Activated naive CD8-positive, alpha-beta T cell treated with anti-CD3 and anti-CD28 coated beads, Interleukin-2, amount 10 ng/mL, durations not matched to agents 7 days and 5 days (primary cell): ENCODE data around the gene SLC35F4. TPM values are rescaled to one million over a fixed set of nuclear protein-coding genes. Genes with fewer than 3 reads are reported as not detected.

Experiments
- ATAC-seq: fragments of 150-1000 bp; cut with Tn5 transposase; one replicate; pipeline ENCODE4 v1.10.0; 2021; ENCODE audit warnings: low read depth, moderate library complexity
- POLR2A ChIA-PET: fragments of 350-600 bp; sonication (Branson Sonifier 250); formaldehyde crosslinking; loops from one replicate; lab custom pipeline; 2021; ENCODE audit warnings: antibody characterized with exemption; lab: Charles Lee
- DNase-seq: peaks from one replicate; pipeline ENCODE4 v3.0.0; 2021
- H3K27ac Mint-ChIP-seq: one replicate; pipeline ENCODE4 v1.8.0; 2022; ENCODE audit warnings: mild to moderate bottlenecking, mixed read lengths
- H3K27me3 Mint-ChIP-seq: one replicate; pipeline ENCODE4 v1.8.0; 2022; ENCODE audit warnings: mild to moderate bottlenecking, moderate library complexity, mixed read lengths
- H3K36me3 Mint-ChIP-seq: one replicate; pipeline ENCODE4 v1.8.0; 2021; ENCODE audit warnings: mild to moderate bottlenecking, mixed read lengths
- H3K4me1 Mint-ChIP-seq: one replicate; pipeline ENCODE4 v1.8.0; 2021; ENCODE audit warnings: mixed read lengths
- H3K4me3 Mint-ChIP-seq: one replicate; pipeline ENCODE4 v1.8.0; 2022; ENCODE audit warnings: mild to moderate bottlenecking, moderate library complexity, mixed read lengths
- H3K9me3 Mint-ChIP-seq: one replicate; pipeline ENCODE4 v1.8.0; 2021; ENCODE audit warnings: mixed read lengths
- total RNA-seq, 2 experiments: library from RNA; stranded (reverse); gene quantifications; one replicate each; pipeline ENCODE4 v1.2.3, GENCODE V29; 2021

Gene SLC35F4
- not detected for total RNA-seq

DNA sequence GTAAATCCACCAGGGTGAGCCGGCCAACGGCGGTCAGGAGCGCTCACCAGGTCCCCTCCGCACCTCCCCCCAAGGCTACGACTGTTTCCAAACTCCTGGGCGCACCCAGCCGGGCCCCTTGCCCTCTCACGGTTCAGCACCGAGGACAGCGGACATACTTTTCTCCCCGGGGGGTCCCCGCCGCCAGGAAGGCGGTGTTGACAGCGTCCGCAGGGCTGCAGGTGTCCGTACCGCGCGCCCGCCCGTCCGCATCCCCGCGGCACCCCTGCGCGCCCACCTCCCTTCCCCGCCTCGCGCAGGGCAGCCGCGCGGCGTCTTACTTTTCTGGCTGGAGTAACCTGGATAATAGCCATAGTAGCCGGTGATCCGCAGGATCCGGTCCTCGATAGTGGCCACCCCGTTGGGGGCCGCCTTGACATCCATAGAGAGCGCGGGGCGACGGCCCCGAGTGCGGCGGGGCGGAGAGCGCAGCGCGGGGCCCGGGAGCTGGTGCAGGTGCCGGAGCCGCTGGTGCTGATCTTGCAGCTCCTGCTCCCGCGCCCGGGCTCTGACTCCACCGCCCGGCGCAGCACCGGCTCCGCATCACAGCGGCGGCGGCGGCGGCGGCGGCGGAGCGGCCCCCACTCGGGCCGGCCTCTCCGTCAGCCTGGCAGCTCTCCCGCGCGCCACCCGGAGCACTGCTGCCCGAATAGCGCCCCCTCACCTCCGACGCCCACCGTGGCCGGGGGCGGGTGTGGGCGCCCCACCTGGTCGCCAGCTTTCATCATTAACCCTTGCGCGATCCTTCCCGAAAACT, at the start of gene SLC35F4:
TSS of gene SLC35F4 (minus strand) at position 690 of the 796 bp plus-strand sequence.
- ATAC-seq: no peak
- peak; percentile 32 for DNase-seq
- H3K27ac Mint-ChIP-seq: no peak within 1 kb of the TSS
- H3K27me3 Mint-ChIP-seq: peaks cover 40% of the 10 kb centered on the region
- no peak within 1 kb of the TSS for H3K4me3 Mint-ChIP-seq
- POLR2A ChIA-PET: interaction anchor here (0.5 kb wide), 1 partner anchor 11 kb away, joined by 3 read pairs; no protein-coding TSS in a partner anchor
- no peaks in the 10 kb centered on the region for H3K36me3 Mint-ChIP-seq
- H3K9me3 Mint-ChIP-seq: no peaks in the 10 kb centered on the region
- no peaks in the 10 kb centered on the region for H3K4me1 Mint-ChIP-seq

GRCh38 chr14:57909626-57910025, 43.7 kb upstream of the SLC35F4 start:
- Mint-ChIP-seq H3K27me3 (peaks cover 2% of the 10 kb centered on the region), H3K4me3 (no peak overlapping the region), H3K4me1 (no peaks in the 10 kb centered on the region), H3K27ac (no peak overlapping the region), H3K9me3 (no peaks in the 10 kb centered on the region), H3K36me3 (no peaks in the 10 kb centered on the region)
- no peak for ATAC-seq
- POLR2A ChIA-PET: no interaction called here
- DNase-seq: no peak

GRCh38 chr14:57903954-57904353, 38.1 kb upstream of the SLC35F4 start:
- H3K9me3 Mint-ChIP-seq: no peaks in the 10 kb centered on the region
- DNase-seq (no peak), ATAC-seq (no peak)
- H3K27ac Mint-ChIP-seq: no peak overlapping the region
- no peaks in the 10 kb centered on the region for H3K27me3 Mint-ChIP-seq
- POLR2A ChIA-PET: no interaction called here
- H3K4me3 Mint-ChIP-seq: no peak overlapping the region
- H3K4me1 Mint-ChIP-seq: no peaks in the 10 kb centered on the region
- no peaks in the 10 kb centered on the region for H3K36me3 Mint-ChIP-seq

- no peak overlapping the region for H3K27ac Mint-ChIP-seq
- peaks cover 8% of the 10 kb centered on the region for H3K27me3 Mint-ChIP-seq
- ATAC-seq (no peak), DNase-seq (no peak)
- no peaks in the 10 kb centered on the region for H3K4me1 Mint-ChIP-seq
- no peak overlapping the region for H3K4me3 Mint-ChIP-seq
- H3K36me3 Mint-ChIP-seq: no peaks in the 10 kb centered on the region
- H3K9me3 Mint-ChIP-seq: no peaks in the 10 kb centered on the region
- POLR2A ChIA-PET: no interaction called here
Measured at GRCh38 chr14:57898837-57899572, 33.1 kb upstream of the SLC35F4 start.

DNA sequence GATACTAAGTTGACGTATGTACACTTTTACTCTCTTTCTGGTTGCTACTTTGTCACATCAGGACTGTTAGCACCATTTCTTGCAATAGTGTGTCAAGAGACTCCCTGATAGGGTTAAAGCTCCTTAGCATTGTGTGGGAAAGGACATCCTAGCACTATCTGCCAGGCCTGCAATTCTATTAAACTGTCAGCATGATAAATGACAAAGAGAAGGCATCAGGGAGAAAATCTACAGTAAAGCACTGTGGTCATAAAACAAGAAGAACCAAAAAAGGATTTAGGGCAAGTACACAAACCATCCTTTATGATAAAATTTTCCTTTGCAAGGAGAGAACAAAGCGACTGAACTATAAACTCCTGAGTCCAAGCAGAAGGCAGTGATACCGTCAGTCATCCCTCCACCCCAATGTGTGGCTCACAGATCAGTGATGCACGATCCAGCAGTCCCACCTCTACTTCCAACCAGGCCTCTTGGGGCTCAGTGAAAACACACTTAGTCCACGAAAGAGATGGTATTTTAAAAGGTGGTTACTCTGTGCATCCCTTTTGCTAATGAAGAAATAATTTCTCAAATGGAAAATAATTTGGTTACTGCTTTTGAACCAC, 31.4 kb upstream of the SLC35F4 start:
- Mint-ChIP-seq H3K9me3 (no peaks in the 10 kb centered on the region), H3K4me3 (no peak overlapping the region), H3K27me3 (peaks cover 8% of the 10 kb centered on the region), H3K36me3 (no peaks in the 10 kb centered on the region), H3K27ac (no peak overlapping the region), H3K4me1 (no peaks in the 10 kb centered on the region)
- ATAC-seq (no peak), DNase-seq (no peak)
- POLR2A ChIA-PET: no interaction called here

DNA sequence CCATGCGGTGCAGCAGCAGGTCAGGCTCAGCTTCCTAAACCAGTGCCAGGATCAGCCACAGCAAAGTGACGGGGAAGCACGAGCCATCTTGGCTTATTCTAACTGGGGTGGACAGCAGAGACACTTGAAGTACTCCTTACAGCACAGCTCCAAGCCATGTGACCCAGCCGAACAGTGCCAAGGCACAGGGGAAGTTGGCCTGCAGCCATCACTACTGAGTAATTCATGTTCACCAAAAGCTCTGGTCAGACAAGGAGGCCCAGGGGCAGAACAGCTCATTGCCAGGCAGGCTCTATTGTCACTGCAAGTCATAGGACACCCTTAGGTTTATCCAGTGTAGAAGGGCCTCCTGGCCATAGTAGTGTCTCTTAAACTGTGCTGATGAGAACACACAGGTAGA, 23.4 kb upstream of the SLC35F4 start:
- Mint-ChIP-seq H3K4me1 (no peaks in the 10 kb centered on the region), H3K4me3 (no peak overlapping the region), H3K27ac (no peak overlapping the region), H3K27me3 (no peaks in the 10 kb centered on the region), H3K9me3 (no peaks in the 10 kb centered on the region), H3K36me3 (no peaks in the 10 kb centered on the region)
- POLR2A ChIA-PET: no interaction called here
- ATAC-seq (no peak), DNase-seq (no peak)

- POLR2A ChIA-PET: no interaction called here
- no peak for ATAC-seq
- H3K36me3 Mint-ChIP-seq: no peaks in the 10 kb centered on the region
- H3K27me3 Mint-ChIP-seq: peaks cover 11% of the 10 kb centered on the region
- DNase-seq: no peak
- H3K4me1 Mint-ChIP-seq: no peaks in the 10 kb centered on the region
- no peaks in the 10 kb centered on the region for H3K9me3 Mint-ChIP-seq
- no peak overlapping the region for H3K4me3 Mint-ChIP-seq
- H3K27ac Mint-ChIP-seq: no peak overlapping the region
Measured at GRCh38 chr14:57884175-57884574, 18.3 kb upstream of the SLC35F4 start.

DNA sequence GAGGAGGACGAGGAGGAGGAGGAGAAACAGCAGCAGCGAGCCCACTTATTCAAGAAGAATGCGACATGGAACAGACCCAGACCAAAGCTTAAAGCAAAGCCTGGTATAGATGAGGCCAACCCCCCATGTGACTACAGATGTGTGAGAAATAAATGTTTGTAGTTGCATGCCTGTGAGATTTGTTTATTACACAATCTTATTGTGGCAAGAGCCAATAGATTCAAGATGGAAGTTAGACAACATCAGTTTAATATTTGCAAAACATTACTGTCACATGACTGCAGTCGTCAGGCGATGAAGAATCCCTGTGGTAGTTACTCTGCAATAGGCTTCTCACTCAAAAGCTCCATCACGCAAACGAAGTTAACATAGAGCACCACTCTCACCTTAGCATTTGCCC, 17.2 kb upstream of the SLC35F4 start:
- Mint-ChIP-seq H3K4me3 (no peak overlapping the region), H3K36me3 (no peaks in the 10 kb centered on the region), H3K4me1 (no peaks in the 10 kb centered on the region), H3K27me3 (peaks cover 11% of the 10 kb centered on the region), H3K9me3 (no peaks in the 10 kb centered on the region), H3K27ac (no peak overlapping the region)
- POLR2A ChIA-PET: no interaction called here
- no peak for DNase-seq
- ATAC-seq: no peak

GRCh38 chr14:57879516-57879915, 13.6 kb upstream of the SLC35F4 start:
- H3K36me3 Mint-ChIP-seq: no peaks in the 10 kb centered on the region
- POLR2A ChIA-PET: no interaction called here

GRCh38 chr14:57875985-57876384, 10.1 kb upstream of the SLC35F4 start:
- no peak overlapping the region for H3K4me3 Mint-ChIP-seq

More at GRCh38 chr14:57879516-57879915, 13.6 kb upstream of the SLC35F4 start:
- no peaks in the 10 kb centered on the region for H3K4me1 Mint-ChIP-seq
- peaks cover 11% of the 10 kb centered on the region for H3K27me3 Mint-ChIP-seq
- H3K9me3 Mint-ChIP-seq: no peaks in the 10 kb centered on the region
- no peak overlapping the region for H3K4me3 Mint-ChIP-seq
- H3K27ac Mint-ChIP-seq: no peak overlapping the region
- ATAC-seq: no peak
- DNase-seq: no peak

DNA sequence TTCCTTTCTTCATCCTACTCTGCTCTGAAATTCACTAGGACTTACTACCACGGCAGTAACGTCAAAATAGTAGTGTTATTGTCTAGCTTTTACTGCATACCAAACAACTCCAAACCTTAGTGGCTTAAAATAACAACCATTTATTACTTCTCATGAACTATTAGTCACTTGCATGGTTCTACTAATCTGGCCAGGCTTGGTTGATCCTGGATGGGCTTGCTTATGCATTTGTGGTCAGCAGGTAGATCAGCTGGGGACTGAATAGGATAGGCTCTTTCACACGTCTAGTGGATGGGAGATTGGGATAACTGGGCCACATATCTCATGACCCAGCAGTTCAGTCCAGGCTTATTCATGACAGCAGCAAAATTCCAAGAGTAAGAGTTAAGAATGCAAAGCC, 9.4 kb upstream of the SLC35F4 start:
- Mint-ChIP-seq H3K27me3 (peaks cover 2% of the 10 kb centered on the region), H3K4me3 (no peak overlapping the region), H3K36me3 (no peaks in the 10 kb centered on the region), H3K4me1 (no peaks in the 10 kb centered on the region), H3K9me3 (no peaks in the 10 kb centered on the region), H3K27ac (no peak overlapping the region)
- ATAC-seq (no peak), DNase-seq (no peak)
- POLR2A ChIA-PET: no interaction called here

More at GRCh38 chr14:57875985-57876384, 10.1 kb upstream of the SLC35F4 start:
- peaks cover 5% of the 10 kb centered on the region for H3K27me3 Mint-ChIP-seq
- ATAC-seq (no peak), DNase-seq (no peak)
- no peaks in the 10 kb centered on the region for H3K9me3 Mint-ChIP-seq
- H3K4me1 Mint-ChIP-seq: no peaks in the 10 kb centered on the region
- POLR2A ChIA-PET: no interaction called here
- H3K27ac Mint-ChIP-seq: no peak overlapping the region
- no peaks in the 10 kb centered on the region for H3K36me3 Mint-ChIP-seq

DNA sequence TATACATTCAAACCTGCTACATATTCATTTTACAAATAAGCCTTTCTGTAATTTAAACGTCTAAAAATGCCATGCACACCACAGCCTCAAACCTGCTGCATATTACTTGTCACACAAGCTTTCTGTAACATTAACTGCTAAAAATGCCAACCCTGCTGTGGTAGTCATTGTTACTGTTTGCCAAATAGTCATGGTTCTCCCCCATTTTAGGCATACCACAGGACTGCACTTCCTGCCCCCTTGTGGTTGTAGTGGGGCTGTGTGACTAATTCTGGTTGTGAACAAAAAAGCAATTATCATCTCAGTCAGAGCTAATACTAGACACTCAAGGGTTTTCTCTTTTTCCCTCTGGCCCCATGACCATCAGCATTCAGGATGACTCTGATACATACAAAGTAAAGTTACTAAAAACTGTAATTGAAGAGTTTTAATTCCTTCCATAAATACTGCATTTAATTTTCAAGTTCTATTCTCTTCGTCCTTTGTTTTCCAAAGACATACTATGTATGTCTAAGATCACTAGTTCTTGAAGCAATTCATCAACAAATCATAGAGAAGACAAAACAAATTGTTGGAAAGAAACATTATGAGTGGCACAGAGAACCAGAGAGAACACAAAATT, 5.7 kb upstream of the SLC35F4 start:
- Mint-ChIP-seq H3K9me3 (no peaks in the 10 kb centered on the region), H3K27me3 (peaks cover 17% of the 10 kb centered on the region), H3K36me3 (no peaks in the 10 kb centered on the region), H3K4me3 (no peak overlapping the region), H3K27ac (no peak overlapping the region), H3K4me1 (no peaks in the 10 kb centered on the region)
- DNase-seq (no peak), ATAC-seq (no peak)
- POLR2A ChIA-PET: no interaction called here

GRCh38 chr14:57870686-57871457, 5.0 kb upstream of the SLC35F4 start:
- H3K36me3 Mint-ChIP-seq: no peaks in the 10 kb centered on the region
- POLR2A ChIA-PET: no interaction called here
- H3K4me3 Mint-ChIP-seq: no peak overlapping the region
- DNase-seq (no peak), ATAC-seq (no peak)
- H3K9me3 Mint-ChIP-seq: no peaks in the 10 kb centered on the region
- no peaks in the 10 kb centered on the region for H3K4me1 Mint-ChIP-seq
- peaks cover 23% of the 10 kb centered on the region for H3K27me3 Mint-ChIP-seq
- H3K27ac Mint-ChIP-seq: no peak overlapping the region
